Hippocampal formation (tissue), 2 donors: ENCODE data around the gene CNFN.
A peak's percentile ranks its signal among the peaks of the same experiment; 100 is the strongest.

Experiments used
- DNase-seq, 2 donors: peaks; one replicate each; lab custom pipeline; 2025; lab: John Stamatoyannopoulos, UW

CNFN gene

DNA sequence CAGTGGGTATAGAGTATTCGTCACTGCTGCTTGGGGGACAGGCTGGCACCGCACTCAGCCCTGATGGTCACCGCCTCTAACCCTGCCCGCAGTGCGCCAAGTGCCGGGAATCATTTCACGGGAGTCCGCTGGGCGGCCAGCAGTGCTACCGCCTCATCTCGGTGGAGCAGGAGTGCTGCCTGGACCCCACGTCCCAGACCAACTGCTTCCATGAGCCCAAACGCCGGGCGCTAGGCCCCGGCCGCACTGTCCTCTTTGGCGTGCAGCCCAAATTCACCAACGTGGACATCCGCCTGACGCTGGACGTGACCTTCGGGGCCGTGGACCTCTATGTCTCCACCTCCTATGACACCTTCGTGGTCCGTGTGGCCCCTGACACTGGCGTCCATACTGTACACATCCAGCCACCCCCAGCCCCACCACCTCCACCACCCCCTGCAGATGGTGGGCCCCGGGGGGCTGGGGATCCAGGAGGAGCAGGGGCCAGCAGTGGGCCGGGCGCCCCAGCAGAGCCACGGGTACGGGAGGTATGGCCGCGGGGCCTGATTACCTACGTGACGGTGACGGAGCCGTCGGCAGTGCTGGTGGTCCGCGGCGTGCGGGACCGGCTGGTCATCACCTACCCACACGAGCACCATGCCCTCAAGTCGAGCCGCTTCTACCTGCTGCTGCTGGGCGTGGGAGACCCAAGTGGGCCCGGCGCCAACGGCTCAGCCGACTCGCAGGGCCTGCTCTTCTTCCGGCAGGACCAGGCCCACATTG, 14.5 kb downstream of the CNFN start:
- no peak for DNase-seq

DNA sequence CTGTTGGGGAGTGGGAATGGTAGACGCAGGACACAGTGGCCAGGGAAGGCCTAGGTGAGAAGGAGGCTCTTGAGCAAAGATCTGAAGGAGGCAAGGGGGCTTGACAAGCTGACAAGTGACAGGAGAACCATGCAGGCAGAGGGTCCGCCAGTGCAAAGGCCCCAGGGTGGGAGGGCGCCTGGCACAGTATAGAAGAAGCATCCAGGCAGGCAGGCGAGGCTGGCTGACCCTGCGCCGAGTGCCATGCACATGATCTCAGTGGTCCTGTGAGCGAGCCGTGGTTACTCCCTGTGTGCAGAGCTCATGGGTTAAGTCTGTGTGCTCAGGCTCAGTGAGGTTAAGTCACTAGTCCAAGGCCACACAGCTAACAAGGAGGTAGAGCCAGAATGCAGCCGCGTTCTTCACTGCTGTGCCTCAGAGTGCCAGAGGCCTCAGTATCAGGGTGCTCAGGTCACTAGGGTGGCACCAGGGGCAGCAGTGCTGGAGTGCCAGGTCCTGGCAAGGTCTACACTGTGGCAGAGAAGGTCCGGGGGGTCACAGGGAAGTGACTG, 15.2 kb downstream of the CNFN start:
- no peak for DNase-seq

DNA sequence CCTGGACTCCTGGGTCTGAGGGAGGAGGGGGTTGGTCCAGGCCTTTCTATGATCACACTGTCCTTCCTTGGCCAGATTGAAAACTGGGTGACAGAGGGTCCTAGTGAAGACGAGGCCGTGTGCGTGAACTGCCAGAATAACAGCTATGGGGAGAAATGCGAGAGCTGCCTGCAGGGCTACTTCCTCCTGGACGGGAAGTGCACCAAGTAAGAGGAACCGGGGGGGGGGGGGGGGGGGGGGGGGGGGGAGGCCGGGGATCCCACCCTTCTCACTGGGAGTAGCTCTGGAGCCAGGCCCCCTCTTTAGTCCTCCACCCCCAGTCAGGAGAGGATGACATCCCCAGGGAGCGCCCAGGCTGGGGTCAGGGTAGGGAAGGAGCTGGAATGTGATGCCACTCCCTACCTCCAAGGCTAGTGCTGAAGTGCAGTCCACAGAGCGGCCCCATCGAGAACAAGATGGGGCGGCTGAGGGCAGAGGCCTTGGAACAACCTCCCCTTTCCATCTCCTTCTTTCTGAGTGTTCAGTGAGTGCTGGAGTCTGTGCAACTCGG, 19.4 kb downstream of the CNFN start:
- no peak for DNase-seq

DNA sequence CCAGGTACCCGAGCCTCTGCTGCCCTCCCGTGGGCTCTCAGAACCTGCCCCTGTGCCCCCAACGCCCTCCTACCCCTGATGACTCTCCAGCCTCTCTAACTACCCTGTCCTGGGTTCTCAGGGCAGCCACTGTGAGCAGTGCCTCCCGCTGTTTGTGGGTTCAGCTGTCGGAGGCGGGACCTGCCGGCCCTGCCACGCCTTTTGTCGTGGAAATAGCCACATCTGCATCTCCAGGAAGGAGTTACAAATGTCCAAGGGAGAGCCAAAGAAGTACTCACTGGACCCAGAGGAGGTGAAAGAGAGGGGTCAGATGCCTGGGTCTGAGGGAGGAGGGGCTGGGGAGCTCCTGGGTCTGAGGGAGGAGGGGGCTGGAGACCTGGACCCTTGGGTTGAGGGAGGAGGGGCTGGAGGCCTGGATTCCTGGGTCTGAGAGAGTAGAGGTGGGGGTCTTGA, 20.0 kb downstream of the CNFN start:
- DNase-seq: no peak

DNA sequence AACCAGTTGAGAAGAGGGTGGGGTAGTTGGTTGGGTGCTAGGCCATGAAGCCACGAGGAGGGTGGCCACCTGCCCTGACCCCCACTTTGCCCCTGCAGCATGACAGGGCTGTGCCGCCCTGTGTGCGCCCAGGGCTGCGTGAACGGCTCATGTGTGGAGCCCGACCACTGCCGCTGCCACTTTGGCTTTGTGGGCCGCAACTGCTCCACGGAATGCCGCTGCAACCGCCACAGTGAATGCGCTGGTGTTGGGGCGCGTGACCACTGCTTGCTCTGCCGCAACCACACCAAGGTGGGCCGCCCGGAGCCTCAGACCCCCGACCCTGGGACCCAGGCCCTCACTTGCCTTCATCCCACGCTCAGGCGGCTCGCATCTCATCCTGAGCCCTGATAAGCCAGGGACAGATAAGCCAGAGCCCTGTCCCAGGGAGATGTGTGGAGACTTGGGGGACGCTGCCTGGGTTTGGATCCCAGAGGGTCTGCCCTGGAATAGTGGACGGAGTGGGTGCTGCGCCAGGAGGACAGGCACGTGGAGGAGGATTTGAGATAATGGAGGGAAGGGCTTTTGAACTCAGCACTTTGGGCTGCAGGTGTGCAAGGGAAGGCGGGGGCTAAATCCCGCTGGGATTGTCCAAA, 20.5 kb downstream of the CNFN start:
- no peak for DNase-seq

DNA sequence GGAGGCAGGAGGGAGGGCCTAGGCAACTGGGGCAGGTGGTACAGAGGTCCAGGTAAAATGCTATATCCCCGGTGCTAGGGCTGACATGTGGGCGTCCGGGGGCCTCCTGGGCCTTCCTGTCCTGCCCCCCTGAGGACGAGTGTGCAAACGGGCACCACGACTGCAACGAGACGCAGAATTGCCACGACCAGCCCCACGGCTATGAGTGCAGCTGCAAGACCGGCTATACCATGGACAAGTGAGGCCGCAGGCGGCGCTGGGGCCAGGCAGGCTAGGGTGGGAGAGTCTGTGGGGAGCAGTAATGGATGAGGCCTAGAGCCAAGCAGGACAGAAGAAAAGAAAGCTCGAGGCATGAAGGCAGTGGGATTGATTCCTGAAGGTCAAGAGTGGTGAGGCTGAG, 21.3 kb downstream of the CNFN start:
- DNase-seq: no peak

DNA sequence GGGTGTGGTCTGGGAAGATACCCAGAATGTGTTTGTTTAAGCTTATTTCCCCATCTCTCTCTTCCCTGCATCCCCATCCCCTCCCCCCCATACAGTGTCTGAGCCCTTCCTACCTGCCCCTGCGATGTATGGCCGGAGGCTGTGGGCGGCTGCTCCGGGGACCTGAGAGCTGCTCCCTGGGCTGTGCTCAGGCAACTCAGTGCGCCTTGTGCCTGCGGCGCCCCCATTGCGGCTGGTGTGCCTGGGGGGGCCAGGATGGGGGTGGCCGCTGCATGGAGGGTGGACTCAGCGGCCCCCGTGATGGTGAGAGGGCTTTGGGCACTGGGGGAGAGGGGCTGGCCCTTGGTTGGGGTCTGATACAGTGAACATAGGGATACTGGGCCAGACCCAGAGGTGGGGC, 21.7 kb downstream of the CNFN start:
- no peak for DNase-seq

DNA sequence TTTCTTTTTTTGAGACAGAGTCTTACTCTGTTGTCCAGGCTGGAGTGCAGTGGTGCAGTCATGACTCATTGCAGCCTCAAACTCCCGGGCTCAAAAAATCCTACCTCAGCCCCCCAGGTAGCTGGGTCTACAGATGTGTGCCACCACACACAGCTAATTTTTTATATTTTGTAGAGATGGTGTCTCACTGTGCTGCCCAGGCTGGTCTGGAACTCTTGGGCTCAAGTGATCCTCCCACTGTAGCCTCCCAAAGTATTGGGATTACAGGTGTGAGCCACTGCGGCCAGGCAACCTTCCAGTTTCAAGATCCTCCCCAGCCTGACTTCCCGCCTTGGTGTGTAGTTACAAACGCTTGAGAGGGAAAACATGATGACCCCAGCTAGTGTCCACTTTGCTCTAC, 22.2 kb downstream of the CNFN start:
- DNase-seq: no peak

DNA sequence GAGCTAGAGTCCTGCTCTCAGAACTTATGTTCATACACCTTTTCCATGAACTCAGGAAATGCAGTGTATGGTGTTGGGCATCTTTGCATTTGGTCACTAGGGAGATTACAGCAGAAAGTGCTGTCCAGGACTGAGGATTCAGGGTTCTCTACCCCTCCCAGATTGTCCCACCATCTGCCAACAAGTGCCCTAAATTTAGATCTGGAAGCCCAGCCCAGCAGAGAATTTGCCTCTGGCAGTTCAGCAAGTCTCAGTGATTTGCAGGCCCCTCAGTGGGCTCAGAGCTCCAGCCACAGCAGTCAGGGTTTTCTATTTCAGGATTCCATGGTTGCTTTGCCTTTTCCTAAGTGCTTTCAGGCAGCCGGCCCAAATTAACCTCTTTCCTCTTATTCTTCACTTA, 23.4 kb downstream of the CNFN start:
- no peak for DNase-seq

DNA sequence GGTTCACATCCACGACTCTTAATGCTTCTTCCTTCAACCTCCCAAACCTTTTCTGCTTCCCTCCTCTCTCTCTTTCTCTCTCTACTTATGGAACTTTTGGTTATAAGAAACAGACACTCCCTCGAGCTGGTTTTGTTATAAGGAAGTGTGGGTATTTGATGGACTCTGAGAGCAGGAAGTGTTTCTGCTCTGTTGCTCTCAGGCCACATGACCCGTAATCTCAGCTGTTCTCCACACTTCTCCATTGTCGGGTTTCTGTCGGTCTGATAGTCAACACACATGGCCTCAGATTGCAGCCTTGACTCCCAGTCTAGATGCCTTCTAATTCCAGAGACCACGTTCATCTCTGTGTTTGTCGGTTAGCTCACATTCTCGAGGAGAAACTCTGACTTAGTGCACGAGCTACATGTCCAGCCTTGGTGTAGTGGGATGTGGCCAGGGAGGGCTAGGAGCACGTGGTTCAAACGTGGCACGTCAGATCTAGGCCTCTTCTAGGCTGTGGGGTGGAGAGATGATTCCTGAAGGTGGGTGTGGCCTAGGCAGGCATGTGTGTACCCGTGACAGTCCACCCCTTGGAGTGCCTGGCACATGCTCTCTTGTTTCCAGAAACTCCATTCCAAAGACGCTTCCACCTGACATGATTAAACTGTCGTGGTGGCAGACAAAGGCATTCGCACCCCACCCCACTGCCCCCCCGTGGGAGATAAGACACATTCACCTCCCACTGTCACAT, 26.3 kb downstream of the CNFN start:
- DNase-seq: peak in 1 of 2 donors; percentile 14

DNA sequence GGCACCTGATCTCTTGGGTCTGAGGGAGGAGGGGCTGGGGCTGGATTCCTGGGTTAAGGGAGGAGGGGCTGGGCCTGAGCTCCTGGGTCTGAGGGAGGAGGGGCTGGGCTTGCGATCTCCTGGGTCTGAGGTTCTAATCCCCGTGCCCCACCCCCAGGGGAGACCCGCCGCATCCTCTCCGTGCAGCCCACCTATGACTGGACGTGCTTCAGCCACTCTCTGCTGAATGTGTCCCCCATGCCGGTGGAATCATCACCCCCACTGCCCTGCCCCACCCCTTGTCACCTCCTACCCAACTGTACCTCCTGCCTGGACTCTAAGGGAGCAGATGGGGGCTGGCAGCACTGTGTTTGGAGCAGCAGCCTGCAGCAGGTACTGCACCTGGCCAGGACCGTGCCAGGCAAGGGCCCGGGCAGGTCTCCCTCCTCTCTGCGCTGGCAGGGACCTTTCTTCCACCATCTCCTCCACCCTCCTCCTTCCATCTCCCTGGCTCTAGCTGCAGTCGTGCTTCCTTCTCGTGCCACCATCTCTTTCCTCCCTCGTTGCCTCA, 27.1 kb downstream of the CNFN start:
- no peak for DNase-seq

DNA sequence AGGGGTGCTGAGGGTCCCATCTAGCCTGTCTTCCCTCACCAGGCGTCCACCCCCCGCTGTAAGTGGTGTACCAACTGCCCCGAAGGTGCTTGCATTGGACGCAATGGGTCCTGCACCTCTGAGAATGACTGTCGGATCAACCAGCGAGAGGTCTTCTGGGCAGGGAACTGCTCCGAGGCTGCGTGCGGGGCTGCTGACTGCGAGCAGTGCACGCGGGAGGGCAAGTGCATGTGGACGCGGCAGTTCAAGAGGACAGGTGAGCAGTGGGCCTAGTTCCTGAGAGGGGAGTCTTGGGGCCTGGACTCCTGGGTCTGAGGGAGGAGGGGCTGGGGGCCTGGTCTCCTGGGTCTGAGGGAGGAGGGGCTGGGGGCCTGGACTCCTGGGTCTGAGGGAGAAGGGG, 27.8 kb downstream of the CNFN start:
- no peak for DNase-seq

DNA sequence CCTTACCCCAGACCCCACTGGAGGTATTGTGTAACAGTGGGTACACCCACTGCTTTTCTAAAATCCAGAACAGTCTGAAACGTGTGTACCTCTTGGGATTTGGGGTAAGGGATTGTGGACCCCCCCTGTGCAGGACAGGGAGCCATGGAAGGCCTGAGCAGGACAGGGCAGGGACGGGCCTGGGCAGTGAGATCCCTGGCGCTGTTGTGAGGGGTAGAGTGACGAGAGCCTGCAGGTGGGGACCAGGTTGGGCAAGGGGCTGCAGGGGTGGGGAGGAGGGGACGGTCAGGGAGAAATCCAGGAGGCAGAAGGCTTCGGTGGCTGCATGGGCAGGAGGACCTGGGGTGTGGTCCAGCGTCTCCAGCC, 28.6 kb downstream of the CNFN start:
- no peak for DNase-seq

DNA sequence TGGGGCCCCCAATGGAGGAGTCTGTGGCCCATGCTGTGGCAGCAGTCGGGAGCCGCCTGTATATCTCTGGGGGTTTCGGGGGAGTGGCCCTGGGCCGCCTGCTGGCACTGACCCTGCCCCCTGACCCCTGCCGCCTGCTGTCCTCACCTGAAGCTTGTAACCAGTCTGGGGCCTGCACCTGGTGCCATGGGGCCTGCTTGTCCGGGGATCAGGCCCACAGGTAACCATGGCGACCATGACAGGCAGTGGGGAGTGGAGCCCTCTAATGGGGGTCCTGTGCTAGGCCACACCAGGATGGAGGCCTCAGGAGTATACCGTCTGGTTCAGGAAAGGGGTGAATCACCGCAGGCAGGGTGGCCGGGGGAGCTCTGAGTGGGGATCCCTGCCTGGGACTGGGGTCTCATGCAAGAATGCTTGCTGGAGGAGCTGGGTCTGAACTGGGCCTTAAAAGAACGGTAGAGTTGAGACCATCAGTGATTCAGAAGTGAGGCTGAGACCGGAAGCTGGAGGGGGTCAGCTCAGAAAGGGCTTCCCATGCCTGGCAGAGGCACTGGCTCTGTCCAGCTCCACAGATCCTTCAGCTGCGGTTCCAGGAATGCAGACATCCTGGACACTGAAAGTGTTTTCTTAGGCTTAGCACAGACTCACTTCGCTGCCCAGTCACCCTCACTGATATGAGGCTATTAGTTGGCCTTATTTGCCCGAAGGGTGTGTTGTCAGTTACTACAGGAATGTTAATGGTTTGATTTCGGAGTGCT, 29.1 kb downstream of the CNFN start:
- no peak for DNase-seq

DNA sequence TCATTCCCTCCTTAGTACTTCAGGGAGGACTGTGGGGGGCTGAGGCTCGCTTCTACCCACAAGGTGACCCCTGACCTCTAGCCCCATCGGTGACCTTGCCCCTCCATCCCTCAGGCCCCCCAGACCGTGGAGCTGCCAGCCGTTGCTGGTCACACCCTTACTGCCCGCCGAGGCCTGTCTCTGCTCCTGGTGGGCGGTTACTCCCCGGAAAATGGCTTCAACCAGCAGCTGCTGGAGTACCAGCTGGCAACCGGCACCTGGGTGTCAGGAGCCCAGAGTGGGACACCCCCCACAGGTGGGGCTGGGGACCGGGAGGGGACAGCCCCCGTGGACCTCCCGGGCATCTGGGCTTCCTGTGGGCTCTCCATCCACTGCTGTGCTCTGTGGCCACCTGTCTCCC, 32.8 kb downstream of the CNFN start:
- no peak for DNase-seq

DNA sequence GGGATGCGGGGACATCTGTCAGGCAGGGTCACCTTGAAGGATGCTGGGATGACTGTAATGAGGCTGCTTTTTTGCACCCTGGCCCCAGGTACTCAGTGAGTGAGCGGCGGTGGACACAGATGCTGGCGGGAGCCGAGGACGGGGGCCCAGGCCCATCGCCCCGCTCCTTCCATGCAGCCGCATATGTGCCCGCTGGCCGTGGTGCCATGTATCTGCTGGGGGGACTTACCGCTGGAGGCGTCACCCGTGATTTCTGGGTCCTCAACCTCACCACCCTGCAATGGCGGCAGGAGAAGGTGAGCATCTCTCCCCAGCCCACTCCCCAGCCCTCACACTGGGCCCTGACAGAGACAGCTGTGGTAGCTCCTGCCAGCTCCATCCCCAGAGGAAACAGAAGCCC, 33.4 kb downstream of the CNFN start:
- DNase-seq: no peak

DNA sequence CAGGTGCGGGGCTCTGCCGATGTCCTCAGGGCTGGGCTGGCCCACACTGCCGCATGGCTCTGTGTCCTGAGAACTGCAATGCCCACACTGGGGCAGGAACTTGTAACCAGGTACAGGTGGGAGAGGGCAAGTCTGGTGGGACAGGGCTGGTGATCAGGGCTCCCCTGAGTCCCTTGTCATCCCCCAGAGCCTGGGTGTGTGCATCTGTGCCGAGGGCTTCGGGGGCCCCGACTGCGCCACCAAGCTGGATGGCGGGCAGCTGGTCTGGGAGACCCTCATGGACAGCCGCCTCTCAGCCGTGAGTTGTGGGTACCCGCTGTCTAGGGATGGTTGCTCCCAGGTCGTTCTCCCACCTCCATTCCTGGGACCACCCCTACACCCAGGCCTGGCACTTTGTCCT, 34.2 kb downstream of the CNFN start:
- no peak for DNase-seq

DNA sequence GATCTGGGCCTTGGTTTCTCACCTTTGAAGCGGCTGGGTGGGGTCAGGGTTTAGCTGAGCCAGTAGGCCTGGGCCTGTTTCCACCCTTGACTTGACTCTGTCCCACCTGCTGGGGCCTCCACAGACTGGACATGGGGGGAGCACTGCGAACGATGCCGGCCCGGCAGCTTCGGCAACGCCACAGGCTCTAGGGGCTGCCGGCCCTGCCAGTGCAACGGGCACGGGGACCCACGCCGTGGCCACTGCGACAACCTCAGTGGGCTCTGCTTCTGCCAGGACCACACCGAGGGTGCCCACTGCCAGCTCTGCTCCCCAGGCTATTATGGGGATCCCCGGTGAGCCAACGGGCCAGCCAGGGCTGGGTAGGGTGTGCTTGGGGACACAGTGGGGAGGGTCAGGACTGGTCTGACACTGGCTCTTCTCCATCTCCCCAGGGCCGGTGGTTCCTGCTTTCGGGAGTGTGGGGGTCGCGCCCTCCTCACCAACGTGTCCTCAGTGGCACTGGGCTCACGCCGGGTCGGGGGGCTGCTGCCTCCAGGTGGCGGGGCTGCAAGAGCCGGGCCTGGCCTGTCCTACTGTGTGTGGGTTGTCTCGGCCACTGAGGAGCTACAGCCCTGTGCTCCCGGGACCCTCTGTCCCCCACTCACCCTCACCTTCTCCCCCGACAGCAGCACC, 36.6 kb downstream of the CNFN start:
- DNase-seq: no peak

DNA sequence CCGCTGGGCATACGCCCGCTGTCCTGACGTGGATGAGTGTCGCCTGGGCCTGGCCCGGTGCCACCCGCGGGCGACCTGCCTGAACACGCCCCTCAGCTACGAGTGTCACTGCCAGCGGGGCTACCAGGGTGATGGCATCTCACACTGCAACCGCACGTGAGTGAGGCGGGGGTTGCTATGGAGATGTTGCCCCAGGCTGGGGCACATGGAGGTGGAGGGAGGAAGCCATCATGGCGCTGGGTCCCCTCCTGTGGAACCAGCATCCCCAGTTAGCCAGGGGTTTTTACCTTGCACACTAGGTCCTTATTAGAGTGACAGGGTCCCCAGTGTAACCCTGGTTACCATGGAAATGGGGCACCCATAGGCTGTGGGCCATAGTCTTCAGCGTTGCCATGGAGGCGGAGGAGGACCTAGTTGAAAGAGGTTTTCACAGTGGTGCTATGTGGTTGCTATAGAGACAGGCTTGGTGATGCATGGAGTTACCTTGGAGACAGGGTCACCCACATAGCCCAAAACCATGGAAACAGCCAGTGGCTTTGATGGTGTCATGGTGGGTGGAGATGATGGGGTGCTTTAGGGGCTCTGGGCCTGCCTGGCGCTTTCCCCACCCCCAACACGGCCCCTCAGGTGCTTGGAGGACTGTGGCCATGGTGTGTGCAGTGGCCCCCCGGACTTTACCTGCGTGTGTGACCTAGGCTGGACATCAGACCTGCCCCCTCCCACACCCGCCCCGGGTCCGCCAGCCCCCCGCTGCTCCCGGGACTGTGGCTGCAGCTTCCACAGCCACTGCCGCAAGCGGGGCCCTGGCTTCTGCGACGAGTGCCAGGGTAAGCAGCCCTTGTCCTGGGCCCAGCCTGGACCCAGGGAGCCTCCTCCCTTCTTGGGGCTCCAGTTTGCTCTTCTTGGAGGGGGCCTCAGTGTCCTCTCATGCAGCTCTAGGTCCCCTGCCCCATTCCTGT, 37.5 kb downstream of the CNFN start:
- DNase-seq: peak; percentile 37 to 40
